DMS53 treated with DMSO at 0.1 percent for 48 hours (cell line): ENCODE measurements around the gene FABP1.

Experiments
- DNase-seq: peaks from one replicate; lab custom pipeline; 2025; ENCODE audit not compliant: unreplicated experiment; lab: John Stamatoyannopoulos, UW

Gene FABP1

GRCh38 chr2:88137833-88138232, 10.0 kb upstream of the FABP1 start:
- DNase-seq, result no peak

DNA sequence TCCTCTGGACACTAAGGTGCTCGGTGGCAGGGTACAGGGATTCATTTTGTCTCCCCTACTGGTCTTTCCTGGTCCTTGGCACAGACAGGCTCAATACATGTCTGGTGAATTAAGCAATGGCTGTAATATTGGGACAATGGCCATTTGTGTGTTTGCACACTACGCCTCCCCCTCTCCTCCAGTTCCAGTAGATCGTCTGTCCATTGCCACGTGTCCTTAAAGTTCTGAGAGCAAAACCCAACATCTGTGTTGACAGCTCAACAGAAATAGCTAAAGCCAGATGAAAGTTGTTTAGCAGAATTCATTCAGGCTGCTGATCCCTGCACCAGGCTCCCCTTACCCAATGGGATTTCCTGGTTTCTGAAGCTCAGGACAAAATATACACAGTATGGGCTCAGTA, 9.0 kb upstream of the FABP1 start:
- DNase-seq, result no peak

GRCh38 chr2:88133875-88134274, 6.0 kb upstream of the FABP1 start:
- no peak for DNase-seq

GRCh38 chr2:88131999-88132368, 4.1 kb upstream of the FABP1 start:
- DNase-seq, result no peak

GRCh38 chr2:88131201-88131998, 3.5 kb upstream of the FABP1 start:
- no peak for DNase-seq

DNA sequence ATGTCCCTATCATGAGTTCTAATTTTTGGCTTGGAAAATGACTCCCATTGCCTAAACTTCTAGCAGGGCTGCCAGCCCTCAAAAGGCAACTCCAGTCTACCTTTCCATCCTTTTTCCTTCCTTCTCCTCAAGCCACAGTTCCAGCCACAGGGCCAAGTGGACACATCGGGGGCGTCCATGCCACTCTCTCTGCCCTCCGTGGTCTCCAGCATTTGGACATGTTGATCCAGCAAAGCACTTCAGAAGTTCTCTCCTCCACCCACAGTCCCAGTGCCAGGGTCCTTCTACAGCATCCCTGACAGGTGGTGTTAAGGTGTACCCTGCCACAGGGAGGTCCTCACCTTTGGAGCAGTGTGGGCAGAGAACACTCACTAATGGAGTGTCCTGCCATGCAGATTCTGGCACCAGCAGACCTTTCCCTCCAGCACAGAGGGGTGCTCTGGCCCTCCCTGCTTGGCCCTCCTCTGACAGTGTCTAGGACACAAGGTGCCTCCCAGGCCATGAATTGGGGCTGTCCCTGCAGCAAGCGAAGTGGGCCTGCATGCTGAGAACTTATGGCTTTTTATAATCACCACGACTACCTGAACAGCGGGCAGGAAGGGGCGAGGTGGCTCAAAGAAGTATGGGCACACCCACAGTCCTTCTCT, 1.6 kb upstream of the FABP1 start:
- no peak for DNase-seq

- DNase-seq, result no peak
Measured at GRCh38 chr2:88128654-88129312, 921 bp upstream of the FABP1 start.

GRCh38 chr2:88127638-88127887, 299 bp downstream of the FABP1 start:
- no peak for DNase-seq

DNA sequence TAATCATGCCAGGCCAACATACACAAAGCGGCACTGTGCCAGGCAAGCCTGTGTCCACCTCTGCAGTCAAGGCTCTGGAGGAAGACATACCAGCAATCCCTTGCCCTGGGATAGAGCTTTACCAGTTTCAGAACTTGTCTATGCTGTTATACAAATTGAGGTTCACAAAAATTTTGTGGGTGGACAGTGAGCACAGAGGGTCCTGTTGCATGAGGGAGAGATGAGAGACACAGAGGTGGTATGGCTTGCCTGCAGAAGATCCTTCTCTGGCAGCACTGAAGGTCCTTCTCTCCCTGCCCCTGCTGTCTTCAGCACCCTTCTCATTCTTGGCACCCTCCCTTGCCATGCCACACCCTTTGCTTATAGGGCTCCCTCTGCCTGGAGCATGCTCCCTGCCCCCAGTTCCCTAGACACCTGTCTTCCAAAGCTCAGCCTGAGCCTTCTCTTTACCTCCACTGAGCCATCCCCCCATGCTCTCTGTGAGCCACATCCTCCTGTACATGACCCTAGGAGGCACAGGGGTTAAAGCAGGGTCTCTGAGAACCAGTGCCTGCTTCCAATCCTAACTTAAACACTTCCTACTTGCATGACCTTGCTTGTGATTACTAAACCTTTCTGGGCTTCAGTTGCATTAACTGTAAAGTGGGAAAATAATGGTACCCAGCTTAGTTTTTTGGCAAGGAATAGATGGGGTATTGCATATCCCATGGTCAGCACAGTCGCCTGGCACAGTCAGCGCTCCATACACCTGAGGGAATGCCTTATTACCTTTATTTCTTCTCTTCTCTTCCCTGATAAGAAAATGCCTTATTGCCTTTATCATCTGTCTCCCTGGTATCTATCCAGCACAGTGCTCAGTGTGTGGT, 857 bp downstream of the FABP1 start:
- no peak for DNase-seq

DNA sequence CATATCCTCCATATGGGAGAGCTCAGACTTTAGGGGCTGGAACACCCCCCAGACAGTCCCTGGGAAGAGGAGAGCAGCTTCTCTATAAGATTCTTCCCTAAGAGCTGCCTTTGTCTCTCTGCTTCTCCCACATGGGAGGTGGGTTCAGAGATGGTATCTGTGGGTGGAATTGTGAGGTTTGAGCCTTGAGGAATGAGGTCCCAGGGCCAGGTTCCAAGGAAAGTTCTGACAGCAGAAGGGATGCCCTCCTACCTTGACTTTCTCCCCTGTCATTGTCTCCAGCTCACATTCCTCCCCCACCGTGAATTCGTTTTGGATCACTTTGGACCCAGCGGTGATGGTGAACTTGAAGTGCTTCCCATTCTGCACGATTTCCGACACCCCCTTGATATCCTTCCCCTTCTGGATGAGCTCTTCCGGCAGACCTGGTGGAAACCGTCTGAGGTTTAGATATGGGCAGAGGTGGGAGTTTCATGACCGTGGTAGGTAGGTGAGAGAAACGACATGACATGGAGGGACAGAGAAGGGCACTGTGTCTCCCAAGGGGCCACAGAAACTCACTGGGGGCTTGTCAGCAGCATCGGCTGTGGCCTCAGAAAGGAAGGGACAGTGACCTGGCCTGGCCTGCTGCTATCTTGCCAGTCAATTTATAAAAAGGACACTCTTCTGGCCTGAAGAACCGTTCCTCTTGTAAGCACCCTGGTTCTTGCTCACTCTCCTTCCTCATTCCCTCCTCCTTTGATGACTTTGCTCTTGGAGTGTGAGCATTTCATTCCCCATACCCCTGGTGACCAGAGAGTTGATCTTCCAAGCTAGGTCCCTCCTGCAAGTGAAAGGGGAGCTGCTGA, 1.7 kb downstream of the FABP1 start:
- no peak for DNase-seq

- DNase-seq, result no peak
Measured at GRCh38 chr2:88125344-88125923, 2.4 kb downstream of the FABP1 start.

DNA sequence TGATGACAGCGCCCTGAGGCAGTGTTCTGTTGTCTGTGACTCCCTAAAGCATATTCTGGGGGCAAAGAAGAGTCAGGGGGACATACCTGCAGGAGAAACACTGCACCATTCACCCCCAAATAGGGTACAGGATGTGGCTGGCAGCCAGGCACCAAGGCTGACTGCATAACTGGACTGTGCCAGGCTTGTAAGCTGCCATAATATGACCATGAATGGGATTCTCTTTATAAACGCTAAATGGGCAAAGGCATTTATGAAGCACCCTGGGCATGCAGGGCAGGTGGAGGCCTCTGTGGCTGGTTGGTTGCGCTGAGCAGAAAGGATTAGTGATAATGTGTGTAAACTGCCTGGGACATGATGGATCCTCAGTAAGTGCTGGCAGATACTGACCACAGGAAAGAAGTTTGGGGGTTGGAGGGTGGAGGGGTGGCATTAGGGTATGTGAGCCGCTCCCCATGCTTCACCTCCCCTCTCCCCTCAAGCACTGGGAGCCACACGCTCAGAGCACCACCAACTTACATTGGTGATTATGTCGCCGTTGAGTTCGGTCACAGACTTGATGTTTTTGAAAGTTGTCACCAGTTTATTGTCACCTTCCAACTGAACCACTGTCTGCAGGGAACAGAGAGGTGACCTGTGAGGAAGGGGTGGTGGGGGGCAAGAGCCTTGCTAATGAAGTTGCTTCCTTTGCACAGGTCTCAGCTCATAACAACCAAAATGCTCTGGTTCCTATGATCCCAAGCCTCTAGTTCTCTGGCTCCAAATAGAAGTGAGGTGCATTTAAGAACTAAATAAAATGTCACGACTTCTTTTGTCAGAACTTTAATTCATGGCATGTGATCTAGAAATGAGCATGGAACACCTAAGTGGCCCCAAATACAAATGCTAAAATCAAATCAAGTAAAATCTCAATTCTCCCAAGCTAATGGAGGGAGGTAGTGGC, 3.6 kb downstream of the FABP1 start:
- no peak for DNase-seq

DNA sequence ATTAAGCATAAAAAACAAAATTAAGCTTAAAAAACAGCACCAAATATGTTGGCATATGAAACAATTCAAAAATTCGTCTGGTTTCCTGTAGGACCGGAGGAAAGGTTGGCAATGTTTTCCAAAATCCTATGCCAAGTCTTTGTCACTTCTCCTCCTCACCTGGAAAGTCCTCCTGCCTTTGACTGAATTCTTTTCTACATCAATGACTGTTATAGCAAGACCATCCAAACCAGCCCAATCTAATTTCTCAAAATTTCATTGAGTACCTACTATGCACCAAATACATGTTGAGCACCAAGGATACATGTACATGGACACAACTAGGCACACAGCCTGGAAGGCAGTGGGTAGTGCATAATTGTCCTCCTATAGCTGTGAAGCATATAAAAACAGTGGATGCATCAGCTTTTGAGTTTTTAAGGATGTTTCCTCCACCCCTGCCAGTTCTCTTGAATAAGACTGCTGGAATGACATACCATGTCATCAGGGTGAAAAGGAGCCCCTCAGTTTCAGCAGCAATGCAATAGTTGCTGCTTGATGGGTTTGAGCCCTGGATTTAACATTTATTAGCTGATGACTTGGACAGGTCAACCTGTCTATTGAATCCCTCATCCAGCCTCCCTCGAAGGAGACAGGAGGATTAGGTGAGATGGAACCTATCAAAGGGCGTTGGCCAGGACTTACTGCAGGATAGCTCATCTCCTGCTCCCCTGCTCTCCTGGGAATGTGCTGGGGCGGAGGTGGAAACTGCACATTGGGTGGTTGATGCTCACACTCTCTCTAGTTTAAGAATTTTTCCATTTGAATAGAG, 4.5 kb downstream of the FABP1 start:
- no peak for DNase-seq

DNA sequence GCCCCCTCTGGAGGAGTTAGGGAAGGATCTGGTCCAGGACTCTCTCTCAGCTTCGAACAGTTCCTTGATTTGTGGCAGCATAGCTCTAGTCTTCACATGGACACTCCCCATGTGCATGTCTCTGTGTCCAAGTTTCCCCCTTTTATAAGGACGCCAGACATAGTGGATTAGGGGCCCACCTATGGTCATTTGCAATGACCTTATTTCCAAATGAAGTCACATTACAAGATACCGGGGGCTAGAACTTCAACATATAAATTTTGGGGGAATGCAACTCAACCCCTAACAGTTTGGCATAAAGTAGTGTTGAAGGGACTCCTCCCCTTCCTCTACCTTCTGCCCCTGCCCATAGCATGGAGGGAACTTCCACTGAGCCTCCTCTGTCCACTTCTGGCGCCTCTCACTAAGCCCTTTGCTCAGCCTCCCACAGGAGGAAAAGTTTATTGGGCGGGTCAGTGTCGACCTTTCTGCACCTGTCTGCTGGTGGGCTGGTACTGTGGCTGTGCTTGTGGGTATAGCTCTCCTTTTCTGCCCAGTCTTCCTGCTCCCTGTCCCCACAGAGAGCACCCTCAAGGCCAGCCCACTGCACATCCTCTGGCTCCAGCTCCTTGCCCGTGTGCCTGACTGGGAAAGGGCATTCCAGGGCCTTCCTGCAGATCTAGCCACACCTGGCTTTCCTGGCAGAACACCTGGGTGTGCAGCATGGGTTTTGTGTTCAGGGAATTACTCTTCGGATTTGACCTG, 5.5 kb downstream of the FABP1 start:
- no peak for DNase-seq

GRCh38 chr2:88121678-88122077, 6.2 kb downstream of the FABP1 start:
- DNase-seq, result no peak

- DNase-seq, result no peak
Measured at GRCh38 chr2:88117973-88118372, 9.9 kb downstream of the FABP1 start.

GRCh38 chr2:88116669-88117432, 11.0 kb downstream of the FABP1 start:
- no peak for DNase-seq
